ENCODE data around the gene ATP5F1C.

DNA sequence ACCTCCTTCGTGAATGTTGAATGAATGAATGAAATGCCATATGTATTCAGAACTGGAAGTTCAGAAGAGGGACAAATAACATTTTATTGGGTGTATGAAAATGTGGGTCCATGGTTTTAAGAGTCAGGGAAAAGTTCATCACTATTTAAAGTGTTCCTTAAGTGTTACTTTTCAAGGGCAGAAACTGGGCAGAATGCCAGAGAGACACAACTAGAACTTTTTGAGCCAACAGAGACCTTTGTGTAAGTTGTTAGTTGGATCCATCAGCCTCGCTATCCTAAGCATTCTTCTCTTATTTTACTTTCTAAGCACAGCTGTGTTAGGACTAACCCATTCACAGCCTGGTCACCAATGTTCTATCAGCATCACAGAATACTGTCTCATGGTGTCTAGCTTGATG lies 16.8 kb downstream of the ATP5F1C start:
- TF ChIP-seq, protein P1, sequence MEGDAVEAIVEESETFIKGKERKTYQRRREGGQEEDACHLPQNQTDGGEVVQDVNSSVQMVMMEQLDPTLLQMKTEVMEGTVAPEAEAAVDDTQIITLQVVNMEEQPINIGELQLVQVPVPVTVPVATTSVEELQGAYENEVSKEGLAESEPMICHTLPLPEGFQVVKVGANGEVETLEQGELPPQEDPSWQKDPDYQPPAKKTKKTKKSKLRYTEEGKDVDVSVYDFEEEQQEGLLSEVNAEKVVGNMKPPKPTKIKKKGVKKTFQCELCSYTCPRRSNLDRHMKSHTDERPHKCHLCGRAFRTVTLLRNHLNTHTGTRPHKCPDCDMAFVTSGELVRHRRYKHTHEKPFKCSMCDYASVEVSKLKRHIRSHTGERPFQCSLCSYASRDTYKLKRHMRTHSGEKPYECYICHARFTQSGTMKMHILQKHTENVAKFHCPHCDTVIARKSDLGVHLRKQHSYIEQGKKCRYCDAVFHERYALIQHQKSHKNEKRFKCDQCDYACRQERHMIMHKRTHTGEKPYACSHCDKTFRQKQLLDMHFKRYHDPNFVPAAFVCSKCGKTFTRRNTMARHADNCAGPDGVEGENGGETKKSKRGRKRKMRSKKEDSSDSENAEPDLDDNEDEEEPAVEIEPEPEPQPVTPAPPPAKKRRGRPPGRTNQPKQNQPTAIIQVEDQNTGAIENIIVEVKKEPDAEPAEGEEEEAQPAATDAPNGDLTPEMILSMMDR (conservative IDR thresholded peaks at IDR 0.05; ENCODE audit: low read depth, low read length), result no peak
- TF ChIP-seq EZH2 (IDR thresholded peaks at IDR 0.05; ENCODE audit: low read length, unreplicated experiment), result no peak
